Neural progenitor cell (in vitro differentiated cells): ENCODE measurements around the gene GEMIN5.

Source experiments
- CTCF ChIP-seq: fragments of 200-600 bp; sonication (generic); IDR thresholded peaks from 2 replicates; pipeline ENCODE4 v1.5.1; 2017; ENCODE audit warnings: antibody characterized with exemption, mild to moderate bottlenecking
- EZH2 ChIP-seq: fragments of 200-600 bp; sonication (generic); IDR thresholded peaks from 2 replicates; pipeline ENCODE4 v1.6.1; 2017; ENCODE audit warnings: antibody characterized with exemption, mild to moderate bottlenecking, moderate library complexity
- EZH2phosphoT487 ChIP-seq: fragments of 200-600 bp; sonication (generic); IDR thresholded peaks from 2 replicates; pipeline ENCODE4 v1.6.1; 2017; ENCODE audit warnings: antibody characterized with exemption

- no peak for TF ChIP-seq EZH2
- TF ChIP-seq CTCF, result no peak
- TF ChIP-seq EZH2phosphoT487, result no peak
Measured at GRCh38 chr5:154934881-154935280, 3.1 kb downstream of the GEMIN5 start.
